ENCODE measurements around the gene NANP. TPM values are rescaled to one million over a fixed set of nuclear protein-coding genes. Genes with fewer than 3 reads are reported as not detected.

The NANP gene
- 1 to 10 TPM; 1.8 to 3.3 (median 2.4) TPM for total RNA-seq
- long read RNA-seq, partial matches to known transcripts = 0 of 1 reads
- long read RNA-seq, other reads (novel, unspliced or antisense) = 0 of 1 reads

GRCh38 chr20:25623736-25624499 is at the start of gene NANP:
TSS of gene NANP (minus strand) at chr20:25624014. CDS start at chr20:25623948, 66 bp downstream.
- DNase-seq = peak; percentile 96
- 0% methylated on average over 8 of the region's 81 CpGs for WGBS (ENCODE audit: insufficient coverage, low coverage, low lambda C conversion rate, missing lambda C conversion rate)
- peak; percentile 92 to 96 (median 93) for ATAC-seq
- Histone ChIP-seq H3K4me1 (peaks cover 0 to 12% (median 4%) of the 10 kb centered on the region in 4 donors), H3K27ac (peak within 1 kb of the TSS; percentile 92 to 97 (median 93)), H3K36me3 (no peaks in the 10 kb centered on the region), H3K27me3 (no peaks in the 10 kb centered on the region), H3K9me3 (no peaks in the 10 kb centered on the region), H3K4me3 (peak within 1 kb of the TSS; percentile 87 to 92 (median 92))
- peak; percentile 80 for TF ChIP-seq POLR2A (IDR thresholded peaks at IDR 0.05)
- peak in 1 of 4 donors; percentile 5 for TF ChIP-seq CTCF (IDR thresholded peaks at IDR 0.05)
- intact Hi-C loops (cut with DNase I) = no loop called here

GRCh38 chr20:25672659-25673235 is 48.9 kb upstream of the NANP start:
- intact Hi-C loops (cut with DNase I) = no loop called here
- no peak overlapping the region for H3K4me3 ChIP-seq
- H3K27me3 ChIP-seq = no peaks in the 10 kb centered on the region
- 81% methylated on average over 4 of the region's 4 CpGs for WGBS (ENCODE audit: insufficient coverage, low coverage, low lambda C conversion rate, missing lambda C conversion rate)
- no peak for TF ChIP-seq CTCF (IDR thresholded peaks at IDR 0.05)
- TF ChIP-seq POLR2A (IDR thresholded peaks at IDR 0.05) = no peak
- no peak overlapping the region for H3K27ac ChIP-seq
- H3K9me3 ChIP-seq = no peaks in the 10 kb centered on the region
- H3K4me1 ChIP-seq = no peaks in the 10 kb centered on the region
- H3K36me3 ChIP-seq = peaks cover 0 to 34% (median 10%) of the 10 kb centered on the region in 4 donors
- DNase-seq = no peak
- ATAC-seq = no peak

GRCh38 chr20:25669826-25670422 is 46.1 kb upstream of the NANP start:
- H3K27ac ChIP-seq = no peak overlapping the region
- ATAC-seq (peak in 3 of 4 donors; percentile 12 to 86 (median 35)), DNase-seq (no peak)
- 54% methylated on average over 3 of the region's 7 CpGs for WGBS (ENCODE audit: insufficient coverage, low coverage, low lambda C conversion rate, missing lambda C conversion rate)
- H3K27me3 ChIP-seq = no peaks in the 10 kb centered on the region
- no peak overlapping the region for H3K4me3 ChIP-seq
- intact Hi-C loops (cut with DNase I) = no loop called here
- TF ChIP-seq CTCF (IDR thresholded peaks at IDR 0.05) = no peak
- no peak for TF ChIP-seq POLR2A (IDR thresholded peaks at IDR 0.05)
- no peaks in the 10 kb centered on the region for H3K9me3 ChIP-seq
- peaks cover 0 to 6% (median under 1%) of the 10 kb centered on the region in 4 donors for H3K36me3 ChIP-seq
- no peaks in the 10 kb centered on the region for H3K4me1 ChIP-seq

- no peak overlapping the region for H3K4me3 ChIP-seq
- intact Hi-C loops (cut with DNase I) = no loop called here
- DNase-seq (no peak), ATAC-seq (no peak)
- H3K9me3 ChIP-seq = no peaks in the 10 kb centered on the region
- TF ChIP-seq POLR2A (IDR thresholded peaks at IDR 0.05) = no peak
- H3K4me1 ChIP-seq = no peaks in the 10 kb centered on the region
- H3K27me3 ChIP-seq = no peaks in the 10 kb centered on the region
- no peak overlapping the region for H3K27ac ChIP-seq
- 89% methylated on average over 4 of the region's 4 CpGs for WGBS (ENCODE audit: insufficient coverage, low coverage, low lambda C conversion rate, missing lambda C conversion rate)
- no peaks in the 10 kb centered on the region for H3K36me3 ChIP-seq
Observed at GRCh38 chr20:25668446-25668845, 44.6 kb upstream of the NANP start.

GRCh38 chr20:25659999-25660398 is 36.2 kb upstream of the NANP start:
- no peak for ATAC-seq

More at GRCh38 chr20:25659999-25660398, 36.2 kb upstream of the NANP start:
- intact Hi-C loops (cut with DNase I) = no loop called here
- no peaks in the 10 kb centered on the region for H3K36me3 ChIP-seq
- no peak overlapping the region for H3K27ac ChIP-seq
- no peak overlapping the region for H3K4me3 ChIP-seq
- no peaks in the 10 kb centered on the region for H3K4me1 ChIP-seq
- no peak for DNase-seq
- no peaks in the 10 kb centered on the region for H3K27me3 ChIP-seq
- no peaks in the 10 kb centered on the region for H3K9me3 ChIP-seq
- TF ChIP-seq CTCF (IDR thresholded peaks at IDR 0.05) (no peak), POLR2A (IDR thresholded peaks at IDR 0.05) (no peak)

All from right lobe of liver (tissue), 6 donors.